Measurements from ENCODE around the gene MTRF1L. TPM values are rescaled to one million over a fixed set of nuclear protein-coding genes. Genes with fewer than 3 reads are reported as not detected.

Gene MTRF1L
- total RNA-seq, 1 experiment from 2014 or later, result 16.6 TPM

DNA sequence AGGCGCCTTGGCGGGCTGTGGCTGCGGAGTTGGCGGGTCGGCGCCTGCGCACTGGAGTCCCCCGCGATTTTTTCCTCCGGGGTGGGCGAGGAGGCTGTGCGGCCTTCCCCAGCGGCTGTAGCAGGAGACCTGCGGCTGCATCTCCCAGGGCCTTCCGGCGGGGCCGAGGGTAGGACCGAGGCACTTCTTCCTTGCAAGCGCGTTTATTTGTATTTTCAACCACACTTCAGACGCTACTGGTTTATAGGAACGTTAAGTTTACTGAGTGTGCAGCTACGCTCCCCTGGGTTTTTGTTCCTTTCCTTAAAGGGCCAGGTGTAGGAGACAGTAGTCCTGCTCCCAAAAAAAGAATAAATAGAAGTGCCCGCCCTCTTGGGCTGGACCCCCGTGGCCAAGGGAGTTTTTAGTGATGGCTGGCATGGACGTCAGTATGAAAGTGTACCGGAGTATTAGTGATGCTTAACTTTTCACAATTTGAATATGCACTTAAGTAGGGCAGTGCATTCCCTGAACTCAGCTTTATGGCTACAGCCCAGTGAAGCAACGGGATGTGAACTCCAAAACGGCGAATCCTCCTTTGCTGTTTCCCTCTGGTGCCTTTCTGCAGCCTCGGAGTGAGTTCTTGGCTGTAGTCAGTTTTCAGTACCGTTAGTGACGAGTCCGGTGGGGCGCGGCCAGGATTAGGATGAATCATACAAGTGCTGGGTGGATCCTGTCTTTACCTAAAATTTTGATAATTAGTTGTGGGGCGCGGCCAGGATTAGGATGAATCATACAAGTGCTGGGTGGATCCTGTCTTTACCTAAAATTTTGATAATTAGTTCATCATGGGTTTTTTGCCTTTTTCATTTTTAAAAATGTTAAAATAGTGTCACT is 18.6 kb downstream of the MTRF1L start:
- H3K27me3 Mint-ChIP-seq (ENCODE audit: low read depth), result no peaks in the 10 kb centered on the region
- DNase-seq (ENCODE audit: low spot score), result no peak
- H3K27ac Mint-ChIP-seq, result peak overlapping the region; percentile 100
- TF ChIP-seq CREM (CRISPR knock-in tag; IDR thresholded peaks at IDR 0.05) (no peak), NFE2L1 (CRISPR knock-in tag; IDR thresholded peaks at IDR 0.05) (0 out of 2 replicates have a peak, but pooled peaks have one; percentile 17), SMAD3 (CRISPR knock-in tag; IDR thresholded peaks at IDR 0.05; ENCODE audit: borderline replicate concordance) (0 out of 2 replicates have a peak, but pooled peaks have one; percentile 23)
- TF ChIP-seq, protein P1, sequence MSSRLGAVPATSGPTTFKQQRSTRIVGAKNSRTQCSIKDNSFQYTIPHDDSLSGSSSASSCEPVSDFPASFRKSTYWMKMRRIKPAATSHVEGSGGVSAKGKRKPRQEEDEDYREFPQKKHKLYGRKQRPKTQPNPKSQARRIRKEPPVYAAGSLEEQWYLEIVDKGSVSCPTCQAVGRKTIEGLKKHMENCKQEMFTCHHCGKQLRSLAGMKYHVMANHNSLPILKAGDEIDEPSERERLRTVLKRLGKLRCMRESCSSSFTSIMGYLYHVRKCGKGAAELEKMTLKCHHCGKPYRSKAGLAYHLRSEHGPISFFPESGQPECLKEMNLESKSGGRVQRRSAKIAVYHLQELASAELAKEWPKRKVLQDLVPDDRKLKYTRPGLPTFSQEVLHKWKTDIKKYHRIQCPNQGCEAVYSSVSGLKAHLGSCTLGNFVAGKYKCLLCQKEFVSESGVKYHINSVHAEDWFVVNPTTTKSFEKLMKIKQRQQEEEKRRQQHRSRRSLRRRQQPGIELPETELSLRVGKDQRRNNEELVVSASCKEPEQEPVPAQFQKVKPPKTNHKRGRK (CRISPR knock-in tag; IDR thresholded peaks at IDR 0.05; ENCODE audit: borderline replicate concordance), result 0 out of 2 replicates have a peak, but pooled peaks have one; percentile 23
- H3K9me3 Mint-ChIP-seq, result no peaks in the 10 kb centered on the region
- POLR2A ChIA-PET, result interaction anchor here (1.6 kb wide), 1 partner anchor 18 kb away, joined by 16 read pairs; the partner anchor contains the start of gene MTRF1L
- peak overlapping the region; percentile 96 for H3K4me3 Mint-ChIP-seq
- H3K36me3 Mint-ChIP-seq, result peaks cover 20% of the 10 kb centered on the region
- CTCF ChIA-PET, result interaction anchor here (0.9 to 1.5 kb wide), 2 partner anchors 29 to 124 kb away, joined by 4 to 5 read pairs; no protein-coding TSS in a partner anchor
- no peak; the same call in 1 of the 2 replicates for ATAC-seq
- H3K4me1 Mint-ChIP-seq, result peaks cover 33% of the 10 kb centered on the region

DNA sequence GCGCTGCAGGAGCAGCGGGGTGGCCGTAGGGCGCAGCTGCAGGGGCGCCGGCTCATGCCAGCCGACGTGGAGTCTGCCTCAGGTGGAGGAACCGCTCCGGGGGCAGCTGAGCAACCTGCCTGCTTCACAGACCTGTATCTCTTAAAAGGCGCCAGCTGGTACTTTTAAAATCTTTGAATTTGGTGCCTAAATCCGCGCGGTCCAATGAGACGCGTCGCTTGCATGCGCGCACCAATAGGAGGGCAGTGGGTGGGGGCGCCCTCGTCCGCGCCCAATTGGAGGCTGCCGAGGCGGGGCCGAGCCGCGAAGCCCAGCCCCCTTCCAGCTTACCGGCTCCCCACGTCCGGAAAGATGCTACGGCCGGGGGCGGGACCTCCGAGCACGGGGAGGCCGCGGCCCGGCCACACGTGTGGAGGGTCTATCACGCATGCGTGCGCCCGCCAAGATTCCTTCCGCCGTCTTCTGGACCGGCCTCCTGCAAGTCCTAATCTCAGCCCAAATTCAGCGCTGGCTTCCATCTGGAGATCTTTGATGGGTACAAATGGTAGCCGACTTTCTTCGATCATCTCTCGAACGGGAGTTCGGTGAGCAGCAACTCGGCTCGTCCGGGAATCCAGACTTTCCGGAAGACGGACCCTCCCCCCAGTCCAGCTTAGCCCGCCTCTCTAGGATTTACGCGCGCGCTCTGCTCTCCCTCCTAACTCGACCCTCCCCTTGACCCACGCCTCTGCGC is 19.4 kb downstream of the MTRF1L start, which contains the start of gene FBXO5:
FBXO5 (minus strand) TSS at position 138 of the 733 bp plus-strand sequence; CDS start at position 56, 82 bp downstream.
- Mint-ChIP-seq H3K27ac (peak within 1 kb of the TSS; percentile 100), H3K27me3 (ENCODE audit: low read depth) (no peaks in the 10 kb centered on the region), H3K4me3 (peak within 1 kb of the TSS; percentile 96), H3K36me3 (peaks cover 25% of the 10 kb centered on the region), H3K4me1 (peaks cover 40% of the 10 kb centered on the region), H3K9me3 (no peaks in the 10 kb centered on the region)
- ChIA-PET CTCF (interaction anchor here (0.6 to 1.5 kb wide), 3 partner anchors 28 to 1512 kb away, joined by 3 to 5 read pairs (median 4); no protein-coding TSS in a partner anchor), POLR2A (interaction anchor here (0.8 to 1.6 kb wide), 5 partner anchors 13 to 197 kb away, joined by 3 to 16 read pairs (median 3); partner anchors contain the start of gene MTRF1L)
- DNase-seq (ENCODE audit: low spot score), result peak; percentile 97
- ATAC-seq, result peak; percentile 92
- TF ChIP-seq NR1H2 (CRISPR knock-in tag; IDR thresholded peaks at IDR 0.05), result 0 out of 2 replicates have a peak, but pooled peaks have one; percentile 51
- TF ChIP-seq, protein P1 (CRISPR knock-in tag; IDR thresholded peaks at IDR 0.05; ENCODE audit: borderline replicate concordance), result no peak
- TF ChIP-seq, protein P2, sequence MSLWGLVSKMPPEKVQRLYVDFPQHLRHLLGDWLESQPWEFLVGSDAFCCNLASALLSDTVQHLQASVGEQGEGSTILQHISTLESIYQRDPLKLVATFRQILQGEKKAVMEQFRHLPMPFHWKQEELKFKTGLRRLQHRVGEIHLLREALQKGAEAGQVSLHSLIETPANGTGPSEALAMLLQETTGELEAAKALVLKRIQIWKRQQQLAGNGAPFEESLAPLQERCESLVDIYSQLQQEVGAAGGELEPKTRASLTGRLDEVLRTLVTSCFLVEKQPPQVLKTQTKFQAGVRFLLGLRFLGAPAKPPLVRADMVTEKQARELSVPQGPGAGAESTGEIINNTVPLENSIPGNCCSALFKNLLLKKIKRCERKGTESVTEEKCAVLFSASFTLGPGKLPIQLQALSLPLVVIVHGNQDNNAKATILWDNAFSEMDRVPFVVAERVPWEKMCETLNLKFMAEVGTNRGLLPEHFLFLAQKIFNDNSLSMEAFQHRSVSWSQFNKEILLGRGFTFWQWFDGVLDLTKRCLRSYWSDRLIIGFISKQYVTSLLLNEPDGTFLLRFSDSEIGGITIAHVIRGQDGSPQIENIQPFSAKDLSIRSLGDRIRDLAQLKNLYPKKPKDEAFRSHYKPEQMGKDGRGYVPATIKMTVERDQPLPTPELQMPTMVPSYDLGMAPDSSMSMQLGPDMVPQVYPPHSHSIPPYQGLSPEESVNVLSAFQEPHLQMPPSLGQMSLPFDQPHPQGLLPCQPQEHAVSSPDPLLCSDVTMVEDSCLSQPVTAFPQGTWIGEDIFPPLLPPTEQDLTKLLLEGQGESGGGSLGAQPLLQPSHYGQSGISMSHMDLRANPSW (CRISPR knock-in tag; conservative IDR thresholded peaks at IDR 0.05; ENCODE audit: low read depth), result no peak
- no peak for TF ChIP-seq CREB1 (CRISPR knock-in tag; IDR thresholded peaks at IDR 0.05)
- no peak for TF ChIP-seq ZNF423 (CRISPR knock-in tag; IDR thresholded peaks at IDR 0.05)
- TF ChIP-seq, protein P3, sequence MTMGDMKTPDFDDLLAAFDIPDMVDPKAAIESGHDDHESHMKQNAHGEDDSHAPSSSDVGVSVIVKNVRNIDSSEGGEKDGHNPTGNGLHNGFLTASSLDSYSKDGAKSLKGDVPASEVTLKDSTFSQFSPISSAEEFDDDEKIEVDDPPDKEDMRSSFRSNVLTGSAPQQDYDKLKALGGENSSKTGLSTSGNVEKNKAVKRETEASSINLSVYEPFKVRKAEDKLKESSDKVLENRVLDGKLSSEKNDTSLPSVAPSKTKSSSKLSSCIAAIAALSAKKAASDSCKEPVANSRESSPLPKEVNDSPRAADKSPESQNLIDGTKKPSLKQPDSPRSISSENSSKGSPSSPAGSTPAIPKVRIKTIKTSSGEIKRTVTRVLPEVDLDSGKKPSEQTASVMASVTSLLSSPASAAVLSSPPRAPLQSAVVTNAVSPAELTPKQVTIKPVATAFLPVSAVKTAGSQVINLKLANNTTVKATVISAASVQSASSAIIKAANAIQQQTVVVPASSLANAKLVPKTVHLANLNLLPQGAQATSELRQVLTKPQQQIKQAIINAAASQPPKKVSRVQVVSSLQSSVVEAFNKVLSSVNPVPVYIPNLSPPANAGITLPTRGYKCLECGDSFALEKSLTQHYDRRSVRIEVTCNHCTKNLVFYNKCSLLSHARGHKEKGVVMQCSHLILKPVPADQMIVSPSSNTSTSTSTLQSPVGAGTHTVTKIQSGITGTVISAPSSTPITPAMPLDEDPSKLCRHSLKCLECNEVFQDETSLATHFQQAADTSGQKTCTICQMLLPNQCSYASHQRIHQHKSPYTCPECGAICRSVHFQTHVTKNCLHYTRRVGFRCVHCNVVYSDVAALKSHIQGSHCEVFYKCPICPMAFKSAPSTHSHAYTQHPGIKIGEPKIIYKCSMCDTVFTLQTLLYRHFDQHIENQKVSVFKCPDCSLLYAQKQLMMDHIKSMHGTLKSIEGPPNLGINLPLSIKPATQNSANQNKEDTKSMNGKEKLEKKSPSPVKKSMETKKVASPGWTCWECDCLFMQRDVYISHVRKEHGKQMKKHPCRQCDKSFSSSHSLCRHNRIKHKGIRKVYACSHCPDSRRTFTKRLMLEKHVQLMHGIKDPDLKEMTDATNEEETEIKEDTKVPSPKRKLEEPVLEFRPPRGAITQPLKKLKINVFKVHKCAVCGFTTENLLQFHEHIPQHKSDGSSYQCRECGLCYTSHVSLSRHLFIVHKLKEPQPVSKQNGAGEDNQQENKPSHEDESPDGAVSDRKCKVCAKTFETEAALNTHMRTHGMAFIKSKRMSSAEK (CRISPR knock-in tag; IDR thresholded peaks at IDR 0.05; ENCODE audit: borderline replicate concordance), result no peak; the same call in 1 of the 2 replicates
- no peak for TF ChIP-seq NR3C1 (CRISPR knock-in tag; conservative IDR thresholded peaks at IDR 0.05; ENCODE audit: low read depth)
- TF ChIP-seq, protein P4, sequence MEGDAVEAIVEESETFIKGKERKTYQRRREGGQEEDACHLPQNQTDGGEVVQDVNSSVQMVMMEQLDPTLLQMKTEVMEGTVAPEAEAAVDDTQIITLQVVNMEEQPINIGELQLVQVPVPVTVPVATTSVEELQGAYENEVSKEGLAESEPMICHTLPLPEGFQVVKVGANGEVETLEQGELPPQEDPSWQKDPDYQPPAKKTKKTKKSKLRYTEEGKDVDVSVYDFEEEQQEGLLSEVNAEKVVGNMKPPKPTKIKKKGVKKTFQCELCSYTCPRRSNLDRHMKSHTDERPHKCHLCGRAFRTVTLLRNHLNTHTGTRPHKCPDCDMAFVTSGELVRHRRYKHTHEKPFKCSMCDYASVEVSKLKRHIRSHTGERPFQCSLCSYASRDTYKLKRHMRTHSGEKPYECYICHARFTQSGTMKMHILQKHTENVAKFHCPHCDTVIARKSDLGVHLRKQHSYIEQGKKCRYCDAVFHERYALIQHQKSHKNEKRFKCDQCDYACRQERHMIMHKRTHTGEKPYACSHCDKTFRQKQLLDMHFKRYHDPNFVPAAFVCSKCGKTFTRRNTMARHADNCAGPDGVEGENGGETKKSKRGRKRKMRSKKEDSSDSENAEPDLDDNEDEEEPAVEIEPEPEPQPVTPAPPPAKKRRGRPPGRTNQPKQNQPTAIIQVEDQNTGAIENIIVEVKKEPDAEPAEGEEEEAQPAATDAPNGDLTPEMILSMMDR (IDR thresholded peaks at IDR 0.05), result no peak
- TF ChIP-seq, protein P5, sequence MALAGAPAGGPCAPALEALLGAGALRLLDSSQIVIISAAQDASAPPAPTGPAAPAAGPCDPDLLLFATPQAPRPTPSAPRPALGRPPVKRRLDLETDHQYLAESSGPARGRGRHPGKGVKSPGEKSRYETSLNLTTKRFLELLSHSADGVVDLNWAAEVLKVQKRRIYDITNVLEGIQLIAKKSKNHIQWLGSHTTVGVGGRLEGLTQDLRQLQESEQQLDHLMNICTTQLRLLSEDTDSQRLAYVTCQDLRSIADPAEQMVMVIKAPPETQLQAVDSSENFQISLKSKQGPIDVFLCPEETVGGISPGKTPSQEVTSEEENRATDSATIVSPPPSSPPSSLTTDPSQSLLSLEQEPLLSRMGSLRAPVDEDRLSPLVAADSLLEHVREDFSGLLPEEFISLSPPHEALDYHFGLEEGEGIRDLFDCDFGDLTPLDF (CRISPR knock-in tag; IDR thresholded peaks at IDR 0.05), result no peak; the same call in 1 of the 2 replicates
- peak; percentile 32; the same call in 1 of the 2 replicates for TF ChIP-seq KAT7 (CRISPR knock-in tag; IDR thresholded peaks at IDR 0.05; ENCODE audit: borderline replicate concordance)
